ENCODE results near the gene MN1.

GRCh38 chr22:27790376-27791158 lies 11.0 kb downstream of the MN1 start:
- TF ChIP-seq CTCF (IDR thresholded peaks at IDR 0.05): no peak
- no peak for TF ChIP-seq POLR2A (IDR thresholded peaks at IDR 0.05)

Data from adrenal gland (tissue), 5 donors.